GM23338 (cell line): ENCODE measurements around the gene ULBP1. TPM values are rescaled to one million over a fixed set of nuclear protein-coding genes. Genes with fewer than 3 reads are reported as not detected.

Experiments
- ATAC-seq: fragments of 200-7000 bp; cut with Tn5 transposase; 3 replicates; pipeline ENCODE4 v1.9.1; 2020
- DNase-seq: peaks from one replicate; pipeline ENCODE4 v3.0.0-alpha.2; 2015; ENCODE audit warnings: low spot score
- H2AFZ ChIP-seq: fragments of 200-600 bp; sonication (generic); 2 replicates; pipeline ENCODE4 v1.8.0; 2016; ENCODE audit warnings: antibody characterized with exemption, mild to moderate bottlenecking, moderate library complexity
- H3F3A ChIP-seq: fragments of 200-600 bp; sonication (generic); replicated peaks from 2 replicates; pipeline ENCODE4 v1.8.0; 2017; ENCODE audit warnings: antibody characterized with exemption, mixed run types, low read depth
- H3K27ac ChIP-seq: fragments of 200-600 bp; sonication (generic); 2 replicates; pipeline ENCODE4 v1.6.1; 2016; ENCODE audit warnings: low read depth
- H3K27me3 ChIP-seq: fragments of 200-600 bp; sonication (generic); 2 replicates; pipeline ENCODE4 v1.8.0; 2016; ENCODE audit warnings: mild to moderate bottlenecking, mixed run types, moderate library complexity; ENCODE audit not compliant: insufficient read depth
- H3K36me3 ChIP-seq: fragments of 200-600 bp; sonication (generic); 2 replicates; pipeline ENCODE4 v1.8.0; 2016; ENCODE audit warnings: mild to moderate bottlenecking; ENCODE audit not compliant: insufficient read depth
- H3K4me1 ChIP-seq: fragments of 200-600 bp; sonication (generic); 2 replicates; pipeline ENCODE4 v1.8.0; 2016; ENCODE audit warnings: mild to moderate bottlenecking, moderate library complexity; ENCODE audit not compliant: insufficient read depth
- H3K4me2 ChIP-seq: fragments of 200-600 bp; sonication (generic); 2 replicates; pipeline ENCODE4 v1.7.1; 2017; ENCODE audit warnings: mixed run types
- H3K4me3 ChIP-seq: fragments of 200-600 bp; sonication (generic); 2 replicates; pipeline ENCODE4 v1.6.1; 2016; ENCODE audit warnings: mixed run types
- H3K79me2 ChIP-seq: fragments of 200-600 bp; sonication (generic); replicated peaks from 2 replicates; pipeline ENCODE4 v1.8.0; 2017; ENCODE audit warnings: mild to moderate bottlenecking; ENCODE audit not compliant: insufficient read depth
- H3K9me2 ChIP-seq: fragments of 200-600 bp; sonication (generic); 2 replicates; pipeline ENCODE4 v1.8.0; 2017; ENCODE audit not compliant: insufficient read depth
- H4K20me1 ChIP-seq: fragments of 200-600 bp; sonication (generic); replicated peaks from 2 replicates; pipeline ENCODE4 v1.8.0; 2017; ENCODE audit warnings: mild to moderate bottlenecking; ENCODE audit not compliant: insufficient read depth
- H3K27ac Mint-ChIP-seq: 2 replicates; pipeline ENCODE4 v1.8.0; 2020; ENCODE audit warnings: inconsistent platforms, mild to moderate bottlenecking, moderate library complexity, mixed read lengths
- H3K27me3 Mint-ChIP-seq: 3 replicates; pipeline ENCODE4 v1.8.0; 2022; ENCODE audit warnings: low read depth, mild to moderate bottlenecking, moderate library complexity, mixed read lengths, inconsistent platforms; ENCODE audit not compliant: insufficient read depth, poor library complexity
- H3K36me3 Mint-ChIP-seq: 3 replicates; pipeline ENCODE4 v1.8.0; 2021; ENCODE audit warnings: low read depth, mild to moderate bottlenecking, inconsistent platforms, moderate library complexity, mixed read lengths
- H3K4me1 Mint-ChIP-seq: 3 replicates; pipeline ENCODE4 v1.8.0; 2020; ENCODE audit warnings: mild to moderate bottlenecking, inconsistent platforms, mixed read lengths
- H3K4me3 Mint-ChIP-seq: 3 replicates; pipeline ENCODE4 v1.8.0; 2021; ENCODE audit warnings: moderate library complexity, mild to moderate bottlenecking, inconsistent platforms, mixed read lengths
- H3K9me3 Mint-ChIP-seq: 3 replicates; pipeline ENCODE4 v1.8.0; 2020; ENCODE audit warnings: moderate library complexity, mild to moderate bottlenecking, inconsistent platforms, mixed read lengths
- CREB1 ChIP-seq: fragments of 250-450 bp; sonication (Bioruptor Pico); IDR thresholded peaks from 2 replicates; pipeline ENCODE4 v1.5.0; 2020; ENCODE audit warnings: low read depth, mild to moderate bottlenecking, moderate library complexity
- CTCF ChIP-seq, 2 experiments: fragments of 200-600 bp in 1 of 2; sonication (generic) in 1 of 2; conservative IDR thresholded peaks; 2 replicates each; pipeline versions ENCODE4 v1.5.1 to v1.6.1; 2016 to 2017; ENCODE audit warnings: antibody characterized with exemption in 2 of 2, low read depth in 2 of 2, mild to moderate bottlenecking in 2 of 2, moderate library complexity in 1 of 2
- ETS1 ChIP-seq: IDR thresholded peaks from 2 replicates; pipeline ENCODE4 v1.6.1; 2016; ENCODE audit warnings: antibody characterized with exemption
- JUNB ChIP-seq: IDR thresholded peaks from one replicate; pipeline ENCODE4 v1.6.1; 2016; ENCODE audit warnings: antibody characterized with exemption; ENCODE audit not compliant: unreplicated experiment
- NANOG ChIP-seq: IDR thresholded peaks from 2 replicates; pipeline ENCODE4 v1.6.1; 2016; ENCODE audit warnings: antibody characterized with exemption, borderline replicate concordance
- STAT1 ChIP-seq: IDR thresholded peaks from one replicate; pipeline ENCODE4 v1.6.1; 2016; ENCODE audit warnings: antibody characterized with exemption; ENCODE audit not compliant: unreplicated experiment
- polyA plus RNA-seq: library from polyadenylated mRNA; unstranded; fragments of >200 nt; fragmentation: Nextera tagmentation; extraction: Ambion mirVana; gene quantifications from 2 replicates; pipeline ENCODE4 v1.2.1, GENCODE V29; 2016
- total RNA-seq: library from RNA; depleted of rRNA; stranded (reverse); fragments of >200 nt; shearing (Covaris generic); gene quantifications from 2 replicates; pipeline ENCODE4 v1.2.3, GENCODE V29; 2014

Gene ULBP1
- total and polyA plus RNA-seq, 2 experiments from 2014 or later = 0.74 to 1.7 TPM

- H4K20me1 ChIP-seq = no peaks in the 10 kb centered on the region
- no peaks in the 10 kb centered on the region for H3K79me2 ChIP-seq
- no peak overlapping the region for H3K4me3 ChIP-seq
- H3K4me3 Mint-ChIP-seq = no peak overlapping the region
- no peaks in the 10 kb centered on the region for H3K9me3 Mint-ChIP-seq
- H3K27me3 ChIP-seq = peaks cover 82% of the 10 kb centered on the region
- H3K36me3 Mint-ChIP-seq = no peaks in the 10 kb centered on the region
- peaks cover 25% of the 10 kb centered on the region for H3K27me3 Mint-ChIP-seq
- H3F3A ChIP-seq = no peaks in the 10 kb centered on the region
- TF ChIP-seq ETS1 = no peak
- TF ChIP-seq CTCF (conservative IDR thresholded peaks at IDR 0.05; ENCODE audit: low read depth in 2 of 2) = no peak
- H3K36me3 ChIP-seq = no peaks in the 10 kb centered on the region
- no peak for DNase-seq
- no peaks in the 10 kb centered on the region for H3K4me1 Mint-ChIP-seq
- no peaks in the 10 kb centered on the region for H3K4me1 ChIP-seq
- ATAC-seq = no peak
- no peak overlapping the region for H3K27ac ChIP-seq
- H2AFZ ChIP-seq = no peak overlapping the region
- H3K9me2 ChIP-seq = no peaks in the 10 kb centered on the region
- H3K27ac Mint-ChIP-seq = no peak overlapping the region
- no peak overlapping the region for H3K4me2 ChIP-seq
Measured at GRCh38 chr6:149931501-149931900, 32.2 kb upstream of the ULBP1 start.

GRCh38 chr6:149933036-149933435 lies 30.7 kb upstream of the ULBP1 start:
- H3K79me2 ChIP-seq = no peaks in the 10 kb centered on the region
- no peak overlapping the region for H3K4me3 ChIP-seq
- H3K27me3 ChIP-seq = peaks cover 82% of the 10 kb centered on the region
- no peaks in the 10 kb centered on the region for H4K20me1 ChIP-seq
- no peaks in the 10 kb centered on the region for H3K4me1 ChIP-seq
- Mint-ChIP-seq H3K4me3 (no peak overlapping the region), H3K27me3 (peaks cover 41% of the 10 kb centered on the region), H3K36me3 (no peaks in the 10 kb centered on the region), H3K27ac (no peak overlapping the region), H3K4me1 (no peaks in the 10 kb centered on the region), H3K9me3 (no peaks in the 10 kb centered on the region)
- ATAC-seq = no peak
- no peak overlapping the region for H3K4me2 ChIP-seq
- H3K27ac ChIP-seq = no peak overlapping the region
- no peaks in the 10 kb centered on the region for H3K9me2 ChIP-seq
- H3F3A ChIP-seq = no peaks in the 10 kb centered on the region
- H3K36me3 ChIP-seq = no peaks in the 10 kb centered on the region
- no peak for DNase-seq
- TF ChIP-seq JUNB = no peak
- TF ChIP-seq STAT1 = no peak
- no peak overlapping the region for H2AFZ ChIP-seq

GRCh38 chr6:149933461-149933860 lies 30.3 kb upstream of the ULBP1 start:
- no peaks in the 10 kb centered on the region for H3K79me2 ChIP-seq
- H3F3A ChIP-seq = no peaks in the 10 kb centered on the region
- H2AFZ ChIP-seq = no peak overlapping the region
- DNase-seq = no peak
- no peaks in the 10 kb centered on the region; the same call in 1 of the 2 replicates for H3K4me1 ChIP-seq
- H3K9me2 ChIP-seq = no peaks in the 10 kb centered on the region
- no peak overlapping the region for H3K4me3 Mint-ChIP-seq
- no peak overlapping the region for H3K27ac ChIP-seq
- no peak overlapping the region for H3K4me2 ChIP-seq
- H3K9me3 Mint-ChIP-seq = no peaks in the 10 kb centered on the region
- H3K27me3 Mint-ChIP-seq = peaks cover 45% of the 10 kb centered on the region
- no peak for ATAC-seq
- no peaks in the 10 kb centered on the region for H3K36me3 ChIP-seq
- no peak overlapping the region for H3K4me3 ChIP-seq
- H4K20me1 ChIP-seq = no peaks in the 10 kb centered on the region
- no peaks in the 10 kb centered on the region for H3K36me3 Mint-ChIP-seq
- H3K27ac Mint-ChIP-seq = no peak overlapping the region
- H3K4me1 Mint-ChIP-seq = no peaks in the 10 kb centered on the region; the same call in 2 of the 3 replicates
- H3K27me3 ChIP-seq = peaks cover 82% of the 10 kb centered on the region
- TF ChIP-seq CREB1 (CRISPR knock-in tag) (no peak), CTCF (conservative IDR thresholded peaks at IDR 0.05; ENCODE audit: low read depth in 2 of 2) (no peak), NANOG (no peak)
